GM12864 (cell line): ENCODE results near the gene PDE5A.
A peak's percentile ranks its signal among the peaks of the same experiment; 100 is the strongest.
"Not testable (repeated sequence)": the region's sequence is repeated elsewhere in the genome, so short reads cannot be mapped to it uniquely, and the experiment has no call there.

Source experiments
- DNase-seq: peaks from one replicate; pipeline ENCODE4 v3.0.0-alpha.2; 2011; ENCODE audit warnings: low read depth
- H3K4me3 ChIP-seq: 2 replicates; pipeline ENCODE4 v1.5.1; 2011; ENCODE audit warnings: mild to moderate bottlenecking, low read depth, low read length, control low read depth
- TF ChIP-seq, protein P1 (sequence below): IDR thresholded peaks from 2 replicates; pipeline ENCODE4 v1.5.1; 2011; ENCODE audit warnings: low read depth, mild to moderate bottlenecking, moderate library complexity, low read length, control low read depth, inconsistent platforms; ENCODE audit errors: missing control alignments

Gene PDE5A

DNA sequence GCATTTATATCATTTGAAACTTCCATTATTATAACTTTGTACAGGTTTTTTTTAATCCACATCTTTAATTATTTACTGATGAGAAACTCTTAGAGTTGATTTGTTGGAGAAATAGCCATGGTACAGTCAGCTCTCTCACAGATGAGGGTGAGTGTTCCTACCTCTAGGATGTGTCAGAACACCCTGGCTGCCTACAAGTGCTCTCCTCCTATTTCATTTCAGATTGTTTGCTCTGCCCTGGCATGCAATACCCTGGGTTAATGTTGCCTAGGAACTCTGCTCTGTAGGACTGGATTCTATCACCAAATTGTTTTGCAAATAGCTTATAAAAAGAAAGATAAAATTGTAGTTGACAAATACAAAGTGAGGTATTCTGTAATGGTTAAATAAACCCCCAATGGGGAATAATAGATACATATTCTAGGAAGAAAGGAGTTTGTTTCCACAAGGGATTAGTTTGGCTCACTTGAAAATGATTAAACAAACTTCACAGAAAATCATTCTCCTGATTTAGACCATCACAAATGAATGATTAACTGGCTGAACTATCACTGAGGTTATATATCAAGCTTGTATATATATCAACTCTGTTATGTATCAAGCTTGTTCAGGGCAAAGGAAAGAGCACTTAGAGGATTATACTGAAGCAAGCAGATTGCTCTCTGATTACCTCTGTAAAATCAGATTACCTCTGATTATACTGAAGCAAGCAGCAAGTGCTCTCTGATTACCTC, 150.0 kb downstream of the PDE5A start:
- TF ChIP-seq, protein P1, sequence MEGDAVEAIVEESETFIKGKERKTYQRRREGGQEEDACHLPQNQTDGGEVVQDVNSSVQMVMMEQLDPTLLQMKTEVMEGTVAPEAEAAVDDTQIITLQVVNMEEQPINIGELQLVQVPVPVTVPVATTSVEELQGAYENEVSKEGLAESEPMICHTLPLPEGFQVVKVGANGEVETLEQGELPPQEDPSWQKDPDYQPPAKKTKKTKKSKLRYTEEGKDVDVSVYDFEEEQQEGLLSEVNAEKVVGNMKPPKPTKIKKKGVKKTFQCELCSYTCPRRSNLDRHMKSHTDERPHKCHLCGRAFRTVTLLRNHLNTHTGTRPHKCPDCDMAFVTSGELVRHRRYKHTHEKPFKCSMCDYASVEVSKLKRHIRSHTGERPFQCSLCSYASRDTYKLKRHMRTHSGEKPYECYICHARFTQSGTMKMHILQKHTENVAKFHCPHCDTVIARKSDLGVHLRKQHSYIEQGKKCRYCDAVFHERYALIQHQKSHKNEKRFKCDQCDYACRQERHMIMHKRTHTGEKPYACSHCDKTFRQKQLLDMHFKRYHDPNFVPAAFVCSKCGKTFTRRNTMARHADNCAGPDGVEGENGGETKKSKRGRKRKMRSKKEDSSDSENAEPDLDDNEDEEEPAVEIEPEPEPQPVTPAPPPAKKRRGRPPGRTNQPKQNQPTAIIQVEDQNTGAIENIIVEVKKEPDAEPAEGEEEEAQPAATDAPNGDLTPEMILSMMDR = no peak
- no peak for DNase-seq
- H3K4me3 ChIP-seq = no peak overlapping the region

DNA sequence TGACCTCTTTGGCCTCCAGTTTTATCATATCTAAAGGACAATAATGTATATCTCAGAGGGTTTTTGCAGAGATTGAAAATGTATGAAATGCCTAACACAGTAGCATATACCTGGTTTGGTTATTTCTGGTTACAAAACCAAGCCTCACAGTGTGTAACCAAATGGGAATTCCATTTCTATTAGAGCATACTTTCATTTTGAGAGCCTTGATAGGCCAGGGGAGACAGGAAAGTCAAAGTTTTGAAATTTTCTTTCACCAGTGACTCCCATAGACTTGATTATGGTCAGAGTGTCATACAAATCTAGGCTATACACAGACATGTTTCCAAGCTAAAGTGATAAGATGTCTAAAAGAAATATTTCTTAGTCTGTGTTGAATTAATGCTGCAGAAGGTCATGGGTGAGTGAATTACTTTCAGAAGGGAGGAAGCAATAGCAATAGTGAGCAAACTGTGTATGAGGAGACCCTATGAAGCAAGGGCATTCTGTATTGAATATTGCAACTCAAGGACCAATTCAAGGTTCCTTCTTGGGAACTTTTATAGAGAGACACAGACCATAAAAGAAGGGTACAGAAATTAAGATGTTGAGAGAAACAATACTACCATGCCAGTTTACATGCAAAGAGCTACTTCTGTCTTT, 151.1 kb downstream of the PDE5A start:
- TF ChIP-seq, protein P1 = no peak
- no peak for DNase-seq
- H3K4me3 ChIP-seq = no peak overlapping the region

DNA sequence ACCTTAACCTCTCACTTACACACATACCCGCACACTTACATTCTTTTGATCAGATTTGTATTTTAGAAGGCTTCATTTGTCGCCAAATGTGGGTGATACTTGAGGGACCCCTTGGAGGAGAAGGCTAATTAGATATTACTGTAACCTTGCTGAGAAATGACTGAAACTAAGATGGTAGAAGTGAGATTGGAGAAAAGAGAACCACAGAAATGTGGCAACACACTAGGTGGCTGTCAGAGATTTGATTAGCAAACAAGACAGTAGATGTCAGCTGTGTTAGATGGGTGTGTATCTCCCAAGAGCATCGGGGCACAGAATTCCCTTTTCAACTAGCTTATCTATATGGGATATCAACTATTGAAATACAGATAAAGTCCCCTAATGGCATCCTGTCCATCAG, 157.3 kb downstream of the PDE5A start:
- no peak overlapping the region for H3K4me3 ChIP-seq
- TF ChIP-seq, protein P1 = no peak
- no peak for DNase-seq

DNA sequence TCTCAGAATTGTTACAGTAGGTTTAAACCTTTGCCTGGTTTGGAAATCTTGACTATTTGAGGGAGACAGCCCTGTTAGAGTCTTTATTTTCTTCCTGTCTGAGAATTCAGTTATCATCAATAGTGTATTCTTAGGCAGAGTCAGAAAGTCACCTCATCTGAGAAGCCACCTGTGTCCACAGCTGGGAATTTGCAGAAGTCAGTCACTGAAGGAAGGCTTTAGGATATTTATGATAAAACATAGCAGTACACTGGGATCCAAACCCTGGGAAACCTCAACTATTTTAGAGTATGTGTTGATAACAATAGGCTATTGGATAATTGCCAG, 157.9 kb downstream of the PDE5A start:
- H3K4me3 ChIP-seq, DNase-seq: not testable (repeated sequence)

DNA sequence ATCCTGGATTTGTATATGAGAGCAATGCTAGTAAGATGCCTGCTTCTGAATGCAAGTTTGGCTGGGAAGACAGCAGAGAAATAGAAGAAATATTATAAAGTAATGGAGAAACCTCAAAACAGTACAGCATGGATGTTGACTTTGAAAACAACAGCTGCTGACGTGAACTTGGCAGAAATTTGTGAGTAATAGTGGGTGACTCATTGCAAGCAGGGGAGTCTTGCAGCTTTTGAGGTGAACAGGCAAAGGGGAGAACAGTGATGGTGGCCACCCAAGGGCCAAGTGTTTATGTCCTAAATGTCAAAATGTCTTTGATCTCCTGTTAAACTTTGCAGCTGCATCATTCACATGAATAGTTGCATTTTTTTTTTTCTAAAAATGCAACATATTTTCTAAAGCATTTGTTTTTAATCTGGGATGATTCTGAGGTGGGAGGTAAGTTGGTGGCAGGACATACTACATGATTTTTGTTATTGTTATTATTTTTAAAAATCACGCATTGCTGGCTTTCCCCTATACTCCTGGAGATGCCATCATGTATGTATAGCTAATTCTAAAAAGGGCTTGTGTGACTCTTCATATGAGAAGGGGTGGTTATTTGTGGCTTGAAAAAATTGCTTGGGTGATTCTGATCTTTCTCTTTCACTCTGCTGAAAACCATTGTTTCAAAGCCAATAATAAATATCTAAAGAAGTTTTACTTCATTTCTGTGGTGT, 158.4 kb downstream of the PDE5A start:
- H3K4me3 ChIP-seq, DNase-seq: not testable (repeated sequence)

DNA sequence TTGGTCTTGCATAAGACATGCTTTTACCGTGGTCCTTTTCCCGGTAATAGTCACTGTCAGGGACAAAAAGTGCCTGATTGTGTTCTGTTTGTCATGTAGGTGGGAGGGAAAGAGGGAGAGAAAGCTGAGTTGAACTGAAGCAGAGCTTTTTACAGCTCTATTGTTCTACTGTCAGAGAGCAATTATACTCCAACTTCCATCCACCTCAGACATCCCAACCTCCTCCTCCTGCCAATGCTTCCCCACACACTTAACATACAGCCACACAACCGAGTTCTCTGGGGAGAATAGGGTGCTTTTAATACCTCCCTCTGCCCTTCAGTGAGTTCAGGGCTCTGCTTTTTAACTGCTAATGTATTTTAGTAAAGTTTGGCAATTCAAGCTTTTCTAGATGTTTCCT, 159.6 kb downstream of the PDE5A start:
- not testable (repeated sequence) for DNase-seq

DNA sequence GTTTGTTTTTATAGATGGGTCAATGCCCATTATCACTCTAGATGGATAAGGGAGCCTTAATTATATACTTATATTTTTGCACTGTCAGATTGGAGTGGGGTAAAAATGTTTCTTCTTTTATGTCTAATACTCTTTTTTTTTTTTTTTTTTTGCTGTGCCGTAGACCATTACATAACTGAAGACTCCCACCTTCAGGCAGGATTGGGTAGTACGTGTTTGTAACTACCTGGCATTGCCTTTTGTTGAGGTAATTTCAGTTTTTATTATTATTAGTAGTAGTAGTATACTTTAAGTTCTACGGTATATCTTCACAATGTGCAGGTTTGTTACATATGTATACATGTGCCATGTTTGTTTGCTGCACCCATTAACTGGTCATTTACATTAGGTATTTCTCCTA, 165.9 kb downstream of the PDE5A start:
- DNase-seq, H3K4me3 ChIP-seq: not testable (repeated sequence)
- TF ChIP-seq, protein P1 = peak; percentile 13

More for the DNA sequence above, 159.6 kb downstream of the PDE5A start:
- not testable (repeated sequence) for H3K4me3 ChIP-seq

DNA sequence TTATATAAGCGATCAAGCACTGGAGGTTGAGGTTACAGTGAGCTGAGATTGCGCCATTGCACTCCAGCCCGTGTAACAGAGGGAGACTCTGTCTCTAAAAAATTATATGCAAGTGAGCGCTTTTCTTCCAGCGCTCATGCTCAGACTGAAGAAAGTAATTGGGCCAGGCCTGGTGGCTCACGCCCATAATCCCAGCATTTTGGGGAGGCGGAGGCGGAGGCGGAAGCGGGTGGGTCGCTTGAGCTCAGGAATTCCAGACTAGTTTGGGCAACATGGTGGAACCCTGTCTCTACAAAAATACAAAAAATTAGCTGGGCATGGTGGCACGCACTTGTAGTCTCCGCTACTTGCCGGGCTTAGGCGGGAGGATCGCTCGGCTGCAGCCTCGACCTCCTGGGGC, 172.9 kb downstream of the PDE5A start:
- H3K4me3 ChIP-seq = peak overlapping the region; percentile 57
- DNase-seq = not testable (repeated sequence)

DNA sequence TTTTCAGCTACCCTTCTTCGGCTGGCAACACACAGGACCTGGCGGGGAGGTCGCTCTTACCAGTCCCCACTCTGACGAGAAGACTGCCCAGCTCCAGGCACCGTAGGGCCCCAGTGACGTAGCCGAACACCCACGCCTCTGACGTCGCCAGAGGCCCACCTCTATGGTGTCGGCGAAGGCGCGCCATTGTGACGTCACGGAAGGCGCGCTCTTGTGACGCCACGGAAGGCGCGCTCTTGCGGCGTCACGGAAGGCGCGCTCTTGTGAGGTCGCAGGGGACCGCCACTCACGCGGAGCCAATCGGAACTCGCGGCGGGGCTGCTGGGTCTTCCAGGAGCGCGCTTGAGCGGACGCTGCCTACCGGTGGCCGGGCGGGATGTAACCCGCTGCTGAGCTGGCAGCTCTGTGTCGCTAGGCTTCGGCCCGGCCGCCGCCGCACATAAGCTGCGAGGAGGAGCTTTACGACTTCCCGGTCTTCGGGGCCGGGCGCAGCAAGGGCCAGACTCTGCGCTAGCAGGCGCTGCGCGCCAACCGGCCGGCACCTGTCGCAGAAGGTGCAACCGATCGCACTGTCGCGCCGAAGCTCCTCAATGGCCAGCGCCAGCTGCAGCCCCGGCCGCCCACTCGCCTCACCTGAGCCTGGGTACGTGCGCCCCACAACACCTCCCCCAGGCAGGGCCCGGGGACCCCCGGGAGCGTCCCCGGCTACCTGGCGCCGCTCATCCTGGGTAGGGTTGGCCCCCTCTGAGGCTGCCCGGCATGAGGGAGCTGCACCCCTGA, 173.9 kb downstream of the PDE5A start:
- DNase-seq = peak; percentile 94
- H3K4me3 ChIP-seq = peak overlapping the region; percentile 84

DNA sequence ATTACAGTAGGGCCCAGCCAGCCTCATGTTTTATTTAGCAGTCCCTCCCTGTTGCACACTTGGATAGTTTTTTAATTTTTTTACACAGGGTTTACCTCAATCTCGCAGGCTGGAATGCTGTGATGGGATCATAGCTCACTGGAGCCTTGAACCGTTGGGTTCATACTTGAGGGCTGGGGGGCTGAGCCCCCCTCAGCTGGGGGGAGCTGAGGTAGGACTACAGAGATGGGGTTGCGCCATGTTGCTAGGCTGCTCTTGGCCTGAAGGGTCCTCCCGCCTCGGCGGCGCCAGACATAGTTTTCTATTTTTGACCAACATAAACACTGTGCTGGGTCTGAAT, 174.5 kb downstream of the PDE5A start:
- not testable (repeated sequence) for DNase-seq
- peak overlapping the region; percentile 84 for H3K4me3 ChIP-seq

DNA sequence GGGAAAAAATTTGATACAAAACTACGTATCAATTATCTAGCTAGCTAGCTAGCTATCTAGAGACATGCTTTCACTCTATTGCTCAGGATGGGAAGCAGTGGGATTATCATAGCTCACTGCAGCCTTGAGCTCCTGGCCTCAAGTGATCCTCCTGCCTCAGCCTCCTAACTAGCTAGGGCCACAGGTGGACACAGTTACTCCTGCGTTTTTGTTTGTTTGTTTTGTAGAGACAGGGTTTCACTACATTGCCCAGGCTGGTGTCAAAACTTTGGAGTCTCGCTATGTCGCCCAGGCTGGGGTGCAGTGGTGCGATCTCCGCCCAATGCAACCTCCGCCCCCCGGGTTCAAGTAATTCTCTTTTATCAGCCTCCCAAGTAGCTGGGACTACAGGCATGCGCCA, 175.3 kb downstream of the PDE5A start:
- H3K4me3 ChIP-seq, DNase-seq: not testable (repeated sequence)

DNA sequence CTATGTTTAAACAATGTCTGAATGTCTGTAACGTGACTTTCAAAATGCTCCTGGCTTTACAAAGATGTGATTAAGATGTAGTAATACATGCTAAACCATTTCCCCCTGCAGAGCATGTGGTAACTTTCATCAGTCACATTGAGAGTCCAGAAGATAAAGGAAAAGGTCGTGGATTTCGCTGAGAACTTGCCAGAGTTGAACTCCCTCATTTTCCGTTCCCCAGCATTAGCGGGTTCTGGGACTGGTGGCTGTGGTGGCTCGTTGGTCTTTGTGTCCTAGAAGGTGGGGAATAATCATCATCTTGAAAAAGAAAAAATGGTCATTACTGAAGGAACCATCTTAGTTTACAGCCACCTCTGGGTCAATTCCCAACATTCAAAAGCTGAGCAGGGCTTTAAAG, 178.8 kb downstream of the PDE5A start:
- DNase-seq = not testable (repeated sequence)

More for the DNA sequence above, 178.8 kb downstream of the PDE5A start:
- H3K4me3 ChIP-seq = not testable (repeated sequence)
